Central memory CD8-positive, alpha-beta T cell (primary cell): ENCODE results near the gene PCNT.

Experiments used
- ATAC-seq: fragments of 150-1000 bp; cut with Tn5 transposase; replicated peaks from 2 replicates; pipeline ENCODE4 v1.10.0; 2022; ENCODE audit warnings: mild to moderate bottlenecking, moderate FRiP score, moderate number of reproducible peaks; ENCODE audit not compliant: poor library complexity, severe bottlenecking; ENCODE audit errors: extremely low read depth
- DNase-seq, 2 donors: peaks; one replicate each; pipeline ENCODE4 v3.0.0; 2021; ENCODE audit warnings: low spot score in 2 of 2
- H3K27ac Mint-ChIP-seq: one replicate; pipeline ENCODE4 v1.8.0; 2022; ENCODE audit warnings: low read depth, mild to moderate bottlenecking, moderate library complexity, mixed read lengths
- H3K27me3 Mint-ChIP-seq: one replicate; pipeline ENCODE4 v1.8.0; 2022; ENCODE audit warnings: mixed read lengths
- H3K36me3 Mint-ChIP-seq: one replicate; pipeline ENCODE4 v1.8.0; 2022; ENCODE audit warnings: mild to moderate bottlenecking, moderate library complexity, mixed read lengths; ENCODE audit not compliant: insufficient read depth
- H3K4me1 Mint-ChIP-seq: one replicate; pipeline ENCODE4 v1.8.0; 2022; ENCODE audit warnings: mixed read lengths
- H3K4me3 Mint-ChIP-seq: one replicate; pipeline ENCODE4 v1.8.0; 2022; ENCODE audit warnings: mild to moderate bottlenecking, moderate library complexity, mixed read lengths
- H3K9me3 Mint-ChIP-seq: one replicate; pipeline ENCODE4 v1.8.0; 2022; ENCODE audit warnings: mixed read lengths

The PCNT gene

GRCh38 chr21:46312949-46313348 lies 11.0 kb upstream of the PCNT start:
- ATAC-seq (no peak), DNase-seq (no peak)
- Mint-ChIP-seq H3K4me1 (no peaks in the 10 kb centered on the region), H3K4me3 (no peak overlapping the region), H3K27me3 (no peaks in the 10 kb centered on the region), H3K9me3 (no peaks in the 10 kb centered on the region), H3K36me3 (no peaks in the 10 kb centered on the region), H3K27ac (no peak overlapping the region)

GRCh38 chr21:46314441-46315020 lies 9.4 kb upstream of the PCNT start:
- Mint-ChIP-seq H3K4me3 (no peak overlapping the region), H3K27me3 (no peaks in the 10 kb centered on the region), H3K4me1 (no peaks in the 10 kb centered on the region), H3K36me3 (no peaks in the 10 kb centered on the region), H3K9me3 (no peaks in the 10 kb centered on the region), H3K27ac (no peak overlapping the region)
- DNase-seq (no peak), ATAC-seq (no peak)

DNA sequence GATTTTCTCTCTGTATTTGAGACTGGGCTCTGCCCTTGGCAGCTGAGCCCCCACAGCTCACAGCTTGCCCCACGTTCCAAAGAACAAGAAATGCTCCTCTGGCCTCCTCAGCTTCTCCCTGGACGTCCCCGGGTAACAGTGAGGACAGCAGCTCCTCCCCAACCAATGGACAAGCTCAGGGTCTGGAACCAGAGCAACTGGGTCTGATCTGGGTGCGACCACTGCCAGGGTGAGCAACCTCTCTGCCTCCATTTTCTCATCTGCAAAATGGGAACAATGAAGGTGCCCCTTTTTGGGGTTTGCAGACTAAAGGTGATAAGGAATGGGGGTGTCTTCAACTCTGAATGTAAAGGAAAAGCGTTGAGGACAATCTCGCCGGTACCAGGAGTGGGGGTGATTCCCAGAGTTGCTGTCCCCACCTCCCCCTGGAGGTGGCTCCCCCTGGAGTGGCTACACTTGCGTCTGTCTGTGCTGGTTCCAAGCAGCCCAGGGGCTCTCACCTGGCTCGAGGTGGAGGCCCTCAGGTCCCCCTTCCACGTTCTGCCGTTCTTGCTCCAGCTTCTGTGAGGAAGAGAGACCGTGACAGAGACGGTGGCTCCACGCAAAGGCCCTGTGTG lies 7.1 kb upstream of the PCNT start:
- ATAC-seq = no peak
- Mint-ChIP-seq H3K27ac (no peak overlapping the region), H3K4me1 (peaks cover 6% of the 10 kb centered on the region), H3K27me3 (no peaks in the 10 kb centered on the region), H3K9me3 (no peaks in the 10 kb centered on the region), H3K36me3 (no peaks in the 10 kb centered on the region), H3K4me3 (no peak overlapping the region)
- no peak for DNase-seq

DNA sequence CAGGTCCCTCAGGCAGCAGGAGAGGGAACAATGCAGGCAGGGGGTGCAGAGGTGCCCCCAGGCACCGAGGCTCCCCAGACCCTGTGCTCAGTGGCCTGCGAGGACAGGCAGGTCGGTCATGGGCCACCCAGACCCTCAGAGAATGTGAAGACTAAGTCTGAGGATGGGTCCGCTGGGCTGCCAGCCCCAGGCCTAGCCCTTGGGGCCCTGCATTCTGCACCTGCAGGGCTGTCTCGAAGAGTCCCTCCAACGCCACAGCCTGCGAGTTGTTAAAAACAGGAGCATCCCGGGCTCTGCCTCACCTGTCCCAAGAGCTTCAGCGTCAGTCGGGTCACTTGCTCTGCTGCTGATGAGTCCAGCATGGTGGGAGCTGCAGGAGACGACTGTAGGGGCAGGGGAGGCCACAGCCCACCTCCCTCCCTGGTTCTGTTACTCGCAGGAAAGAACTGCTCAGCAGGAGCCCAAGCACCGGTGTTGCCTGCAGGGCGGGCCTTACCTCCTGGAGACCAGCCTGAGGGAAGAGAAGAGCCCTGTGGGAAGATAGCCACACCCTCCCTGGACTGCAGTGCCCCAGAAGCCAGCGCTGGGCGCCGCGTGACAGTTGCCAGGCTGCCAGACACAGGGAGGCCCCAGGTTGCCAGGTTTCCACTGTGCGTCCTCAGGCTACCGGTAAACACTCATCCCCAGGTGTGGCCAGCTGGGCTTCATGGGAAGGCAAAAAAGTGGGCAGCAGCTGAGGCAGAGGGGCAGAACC lies 6.1 kb upstream of the PCNT start:
- Mint-ChIP-seq H3K27ac (no peak overlapping the region), H3K36me3 (no peaks in the 10 kb centered on the region), H3K27me3 (no peaks in the 10 kb centered on the region), H3K4me3 (no peak overlapping the region), H3K9me3 (no peaks in the 10 kb centered on the region), H3K4me1 (peaks cover 6% of the 10 kb centered on the region)
- DNase-seq (no peak), ATAC-seq (no peak)

- Mint-ChIP-seq H3K27me3 (no peaks in the 10 kb centered on the region), H3K36me3 (peaks cover 4% of the 10 kb centered on the region), H3K27ac (no peak overlapping the region), H3K9me3 (no peaks in the 10 kb centered on the region), H3K4me1 (peaks cover 6% of the 10 kb centered on the region), H3K4me3 (no peak overlapping the region)
- no peak for DNase-seq
- ATAC-seq = no peak
Measured at GRCh38 chr21:46318464-46318845, 5.5 kb upstream of the PCNT start.

- Mint-ChIP-seq H3K9me3 (no peaks in the 10 kb centered on the region), H3K4me1 (peaks cover 6% of the 10 kb centered on the region), H3K27me3 (no peaks in the 10 kb centered on the region), H3K36me3 (peaks cover 9% of the 10 kb centered on the region), H3K27ac (no peak overlapping the region), H3K4me3 (no peak overlapping the region)
- no peak for ATAC-seq
- no peak for DNase-seq
Measured at GRCh38 chr21:46319186-46319585, 4.8 kb upstream of the PCNT start.

DNA sequence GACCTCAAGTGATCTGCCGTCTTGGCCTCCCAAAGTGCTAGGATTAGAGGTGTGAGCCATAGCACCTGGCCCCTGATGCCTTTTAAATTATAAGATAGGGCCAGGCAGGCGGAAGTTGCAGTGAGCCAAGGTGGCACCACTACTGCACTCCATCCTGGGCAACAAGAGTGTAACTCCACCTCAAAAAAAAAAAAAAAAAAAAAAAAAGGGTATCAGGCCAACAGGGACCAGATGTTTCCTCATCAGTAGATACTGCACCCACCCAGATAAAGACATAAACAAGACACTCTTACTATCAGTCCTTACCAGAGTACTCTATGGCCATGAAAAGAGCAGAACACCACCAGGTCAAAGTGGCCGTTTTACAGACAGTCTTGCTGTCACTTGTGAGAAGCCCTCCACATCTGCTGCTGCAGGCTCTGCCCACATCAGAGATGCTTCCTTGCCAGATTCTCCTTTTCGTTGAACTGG lies 3.6 kb upstream of the PCNT start:
- no peaks in the 10 kb centered on the region for H3K27me3 Mint-ChIP-seq
- peaks cover 8% of the 10 kb centered on the region for H3K4me1 Mint-ChIP-seq
- no peaks in the 10 kb centered on the region for H3K9me3 Mint-ChIP-seq
- no peak for ATAC-seq
- no peak overlapping the region for H3K4me3 Mint-ChIP-seq
- H3K36me3 Mint-ChIP-seq = peaks cover 9% of the 10 kb centered on the region
- H3K27ac Mint-ChIP-seq = no peak overlapping the region
- no peak for DNase-seq

DNA sequence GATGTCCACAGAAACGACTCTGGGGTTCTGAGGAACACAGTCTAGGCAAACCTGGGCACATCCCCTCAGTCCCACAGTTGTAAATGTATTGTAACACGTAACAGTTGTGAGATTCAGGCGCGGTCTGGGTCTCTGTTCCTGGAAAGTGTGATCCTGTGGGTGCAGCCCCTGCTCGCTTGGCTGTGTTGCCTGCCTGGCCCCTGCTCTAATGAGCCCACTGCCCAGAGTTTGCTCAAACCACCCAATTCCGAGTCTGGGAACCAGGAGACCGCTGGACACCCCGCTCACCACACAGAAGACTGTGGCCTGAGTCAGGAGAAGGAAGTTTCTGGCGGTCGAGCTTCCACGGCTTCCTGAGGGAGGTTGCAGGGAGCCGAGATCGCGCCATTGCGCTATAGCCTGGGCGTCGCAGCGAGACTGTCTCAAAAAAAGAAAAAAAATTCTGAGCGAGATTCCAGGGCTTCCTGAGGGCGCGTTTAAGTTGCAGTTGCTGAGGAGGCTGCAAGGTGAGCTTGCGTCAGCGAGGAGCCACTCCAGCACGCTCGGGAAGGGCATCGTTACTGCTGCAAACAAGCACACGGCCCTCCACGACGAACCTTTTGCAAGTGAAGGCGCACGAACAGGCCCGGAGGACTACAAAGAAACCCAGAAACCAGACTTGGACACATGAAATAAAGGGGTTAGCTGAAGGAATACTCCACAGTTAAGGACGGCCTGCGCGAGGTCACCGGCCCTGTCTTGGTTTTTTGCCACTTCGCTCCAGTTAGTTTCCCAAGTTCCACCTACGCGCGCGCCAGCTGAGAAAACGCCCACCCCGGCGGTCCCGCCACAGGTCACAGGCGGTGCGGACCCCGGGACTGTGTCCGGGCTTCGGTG lies 1.4 kb upstream of the PCNT start:
- DNase-seq (no peak), ATAC-seq (no peak)
- H3K4me1 Mint-ChIP-seq = peaks cover 20% of the 10 kb centered on the region
- no peaks in the 10 kb centered on the region for H3K27me3 Mint-ChIP-seq
- no peaks in the 10 kb centered on the region for H3K9me3 Mint-ChIP-seq
- peak overlapping the region; percentile 97 for H3K4me3 Mint-ChIP-seq
- H3K36me3 Mint-ChIP-seq = peaks cover 10% of the 10 kb centered on the region
- H3K27ac Mint-ChIP-seq = peak overlapping the region; percentile 96

DNA sequence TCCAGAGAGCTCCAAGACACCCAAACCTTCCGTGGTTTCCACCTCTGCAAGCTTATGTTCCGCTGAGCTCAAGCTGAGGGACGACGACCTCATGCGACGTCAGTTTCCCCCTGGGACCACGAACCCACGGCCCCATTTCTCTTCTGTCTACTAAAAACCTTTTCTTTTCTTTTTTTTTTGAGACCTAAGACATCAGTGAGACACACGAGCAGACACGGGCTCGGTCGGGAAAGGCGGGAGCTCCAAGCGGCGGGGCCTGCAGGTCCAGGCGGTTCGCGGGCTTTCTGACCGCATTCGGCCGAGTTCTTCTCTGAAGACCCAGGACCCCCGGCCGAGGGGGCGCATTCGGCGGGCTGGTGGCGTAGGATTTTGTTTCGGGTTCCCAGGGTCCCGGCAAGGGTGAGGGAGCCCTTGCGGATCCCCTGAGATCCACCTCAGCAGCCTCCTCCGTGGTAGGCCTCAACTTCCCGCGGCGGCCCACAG lies 688 bp upstream of the PCNT start:
- Mint-ChIP-seq H3K27ac (peak overlapping the region; percentile 96), H3K36me3 (peaks cover 14% of the 10 kb centered on the region), H3K9me3 (no peaks in the 10 kb centered on the region), H3K4me3 (peak overlapping the region; percentile 97), H3K4me1 (peaks cover 20% of the 10 kb centered on the region), H3K27me3 (no peaks in the 10 kb centered on the region)
- ATAC-seq = no peak
- no peak for DNase-seq

DNA sequence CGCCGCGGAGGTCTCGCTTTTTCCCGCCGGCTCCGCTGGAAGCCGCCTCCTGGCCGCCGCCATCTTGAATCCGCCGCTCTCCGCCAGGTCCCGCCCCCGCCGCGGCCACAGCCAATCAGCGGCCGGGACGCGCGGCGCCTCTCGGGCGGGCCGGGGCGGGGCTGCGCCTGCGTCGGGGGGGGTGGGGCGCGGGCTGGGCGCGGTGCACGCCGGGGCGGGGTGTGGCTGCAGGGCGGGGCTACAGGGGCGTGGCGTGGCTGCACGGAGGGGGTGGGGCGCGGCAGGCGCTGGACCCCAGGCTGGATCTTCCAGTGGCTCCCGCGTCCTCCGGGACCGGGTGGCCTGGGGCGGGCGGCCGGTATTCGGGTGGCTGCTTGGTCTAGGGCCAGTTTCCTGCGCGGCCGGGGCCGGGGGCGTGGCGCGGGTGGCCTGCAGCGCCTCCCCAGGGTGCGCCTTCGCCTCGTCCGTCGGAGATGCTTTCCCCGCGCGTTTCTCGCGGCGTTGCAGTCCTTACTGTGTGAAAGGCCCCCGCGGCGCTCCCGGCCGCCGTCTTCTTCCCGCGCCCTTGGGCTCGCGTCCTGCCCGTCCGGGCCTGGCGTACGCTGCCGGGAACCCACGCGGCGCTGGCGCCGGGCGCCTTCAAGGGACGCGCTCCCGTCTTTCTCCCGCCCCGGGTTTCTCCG lies 575 bp downstream of the PCNT start:
- DNase-seq (peak; percentile 78 to 82), ATAC-seq (peak; percentile 81)
- Mint-ChIP-seq H3K36me3 (peaks cover 16% of the 10 kb centered on the region), H3K9me3 (no peaks in the 10 kb centered on the region), H3K27ac (peak overlapping the region; percentile 96), H3K27me3 (no peaks in the 10 kb centered on the region), H3K4me1 (peaks cover 20% of the 10 kb centered on the region), H3K4me3 (peak overlapping the region; percentile 97)

- peaks cover 18% of the 10 kb centered on the region for H3K36me3 Mint-ChIP-seq
- H3K4me1 Mint-ChIP-seq = peaks cover 20% of the 10 kb centered on the region
- no peak overlapping the region for H3K27ac Mint-ChIP-seq
- no peaks in the 10 kb centered on the region for H3K27me3 Mint-ChIP-seq
- ATAC-seq (no peak), DNase-seq (no peak)
- H3K9me3 Mint-ChIP-seq = no peaks in the 10 kb centered on the region
- peak overlapping the region; percentile 97 for H3K4me3 Mint-ChIP-seq
Measured at GRCh38 chr21:46325073-46325912, 1.3 kb downstream of the PCNT start.
